Epidermal melanocyte (primary cell): ENCODE data around the gene CRLF1.

ENCODE experiments used
- DNase-seq: peaks from one replicate; pipeline ENCODE4 v3.0.0; 2011; ENCODE audit warnings: low spot score; ENCODE audit not compliant: insufficient read length

Gene CRLF1, protein sequence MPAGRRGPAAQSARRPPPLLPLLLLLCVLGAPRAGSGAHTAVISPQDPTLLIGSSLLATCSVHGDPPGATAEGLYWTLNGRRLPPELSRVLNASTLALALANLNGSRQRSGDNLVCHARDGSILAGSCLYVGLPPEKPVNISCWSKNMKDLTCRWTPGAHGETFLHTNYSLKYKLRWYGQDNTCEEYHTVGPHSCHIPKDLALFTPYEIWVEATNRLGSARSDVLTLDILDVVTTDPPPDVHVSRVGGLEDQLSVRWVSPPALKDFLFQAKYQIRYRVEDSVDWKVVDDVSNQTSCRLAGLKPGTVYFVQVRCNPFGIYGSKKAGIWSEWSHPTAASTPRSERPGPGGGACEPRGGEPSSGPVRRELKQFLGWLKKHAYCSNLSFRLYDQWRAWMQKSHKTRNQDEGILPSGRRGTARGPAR

DNA sequence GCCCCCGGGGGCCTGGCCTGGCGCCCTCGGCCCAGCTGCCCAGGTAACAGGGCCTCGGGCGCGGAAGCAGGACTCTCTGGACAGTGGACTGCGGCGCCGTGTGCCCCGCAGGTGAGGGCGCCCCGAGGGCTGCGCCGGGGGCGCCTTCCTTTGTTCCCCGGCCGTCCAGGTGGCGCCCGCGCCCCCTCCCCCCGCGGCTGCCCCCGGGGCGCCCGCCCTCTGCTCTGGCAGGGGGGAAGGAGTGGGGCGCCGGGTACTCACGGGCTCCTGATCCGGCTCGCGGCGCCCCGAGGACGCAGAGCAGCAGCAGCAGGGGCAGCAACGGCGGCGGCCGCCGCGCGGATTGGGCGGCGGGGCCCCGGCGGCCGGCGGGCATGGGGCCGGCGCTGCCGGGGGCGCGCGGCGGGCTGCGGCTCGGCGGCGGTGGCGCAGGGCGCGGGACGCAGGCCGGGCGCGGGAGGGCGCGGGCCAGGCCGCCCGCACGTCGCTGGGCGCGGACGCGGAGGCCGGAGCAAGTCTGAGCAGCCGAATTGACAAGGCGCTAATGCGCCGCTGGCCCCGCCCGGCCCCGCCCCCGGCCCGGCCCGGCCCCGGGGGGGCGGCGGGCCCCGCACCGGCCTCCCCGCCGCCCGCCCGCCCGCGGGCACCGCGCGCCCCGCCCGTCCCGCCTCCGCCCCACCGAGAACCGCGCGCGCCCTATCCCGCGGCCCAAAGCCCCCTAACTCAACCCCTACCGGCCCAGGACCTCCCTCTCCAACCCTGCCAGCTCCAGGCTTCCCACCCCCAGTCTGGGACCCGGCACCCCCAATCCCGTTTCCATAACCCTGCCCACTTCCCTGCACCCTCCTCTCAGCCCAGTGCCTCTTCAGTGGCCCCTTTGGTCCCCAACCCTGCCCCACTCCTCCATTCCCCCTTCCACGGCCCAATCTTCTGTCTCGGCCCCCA is at the start of gene CRLF1:
TSS of gene CRLF1 (minus strand) at position 519 of the 945 bp plus-strand sequence. CDS start at position 376, 143 bp downstream.
- peak; percentile 22 for DNase-seq

DNA sequence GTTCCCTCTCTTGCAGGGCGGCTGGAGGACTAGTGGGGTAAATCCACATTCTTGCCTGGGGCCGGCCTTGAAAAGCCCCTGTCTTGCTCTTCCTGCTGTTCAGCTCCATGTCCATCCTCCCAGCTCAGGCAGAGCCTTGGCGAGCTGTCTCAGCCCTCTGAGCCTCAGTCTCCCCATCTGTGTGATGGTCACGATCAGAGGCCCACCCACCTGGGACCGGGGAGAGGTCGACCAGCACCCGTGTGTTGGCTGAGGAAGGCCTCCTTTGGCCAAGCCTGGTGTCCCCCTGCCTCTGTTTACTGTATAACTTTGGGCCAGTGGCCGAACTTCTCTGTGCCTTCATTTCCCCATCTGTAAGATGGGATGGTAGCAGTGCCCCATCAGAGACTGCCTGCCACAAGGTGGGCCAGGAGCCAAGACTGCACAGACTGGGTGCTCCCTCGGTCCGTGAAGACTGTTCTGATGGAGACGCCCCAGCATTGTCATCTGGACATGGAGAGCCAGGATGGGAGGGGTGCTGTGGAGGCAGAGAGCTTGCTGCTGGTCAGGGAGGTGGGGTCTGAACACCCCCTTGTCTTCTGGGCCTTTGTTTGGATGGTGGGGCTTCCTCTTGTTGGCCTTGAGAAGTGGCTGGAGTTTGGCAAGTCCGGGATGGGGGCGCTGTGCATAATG is 48.7 kb upstream of the CRLF1 start:
- no peak for DNase-seq

DNA sequence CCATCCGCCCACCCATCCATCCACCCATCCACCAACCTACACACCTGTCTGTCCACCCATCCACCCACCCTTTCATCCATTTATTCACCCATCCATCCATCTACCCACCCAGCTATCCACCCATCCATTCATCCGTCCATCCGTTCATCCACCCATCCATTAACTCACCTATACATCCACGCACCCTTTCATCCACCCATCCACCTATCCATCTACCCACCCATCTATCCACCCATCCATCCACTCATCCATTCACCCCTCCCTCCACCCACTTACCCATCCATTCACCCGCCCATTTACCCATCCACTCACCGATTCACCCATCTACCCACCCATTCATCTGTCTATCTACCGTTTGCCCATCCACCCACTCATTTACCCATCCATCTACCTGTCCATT is 47.9 kb upstream of the CRLF1 start:
- DNase-seq, result no peak

DNA sequence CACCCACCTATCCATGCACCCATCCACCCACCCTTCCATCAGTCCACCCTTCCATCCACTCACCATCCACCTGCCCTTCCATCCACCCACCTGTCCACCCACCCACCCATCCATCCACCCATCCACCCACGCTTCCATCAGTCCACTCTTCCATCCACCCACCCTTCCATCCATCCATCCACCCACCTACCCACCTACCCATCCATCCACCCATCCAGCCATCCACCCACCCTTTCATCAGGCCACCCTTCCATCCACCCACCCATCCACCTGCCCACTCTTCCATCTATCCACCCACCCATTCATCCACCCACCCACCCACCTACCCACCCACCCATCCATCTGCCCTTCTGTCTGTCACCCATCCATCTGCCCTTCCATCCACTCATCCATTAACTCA is 47.3 kb upstream of the CRLF1 start:
- no peak for DNase-seq

DNA sequence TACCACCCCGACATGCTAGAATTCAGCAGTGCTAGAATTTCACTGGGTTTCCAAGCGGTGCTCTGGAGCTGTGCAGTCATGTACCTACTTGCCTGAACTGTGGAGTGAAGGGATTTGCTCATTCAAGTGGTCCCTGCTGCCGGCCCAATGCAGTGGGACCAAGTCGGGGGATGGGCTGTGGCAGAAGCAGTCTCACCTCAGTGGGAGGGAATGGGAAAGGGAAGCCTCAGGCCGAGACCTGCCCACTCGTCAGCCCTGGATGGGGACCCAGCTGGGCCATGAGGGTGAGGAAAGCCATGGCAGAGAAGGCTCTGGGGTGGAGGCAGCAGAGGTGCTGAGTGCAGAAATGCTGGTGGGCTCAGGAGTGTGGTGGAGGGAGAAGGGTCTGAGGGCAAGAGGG is 45.1 kb upstream of the CRLF1 start:
- no peak for DNase-seq

DNA sequence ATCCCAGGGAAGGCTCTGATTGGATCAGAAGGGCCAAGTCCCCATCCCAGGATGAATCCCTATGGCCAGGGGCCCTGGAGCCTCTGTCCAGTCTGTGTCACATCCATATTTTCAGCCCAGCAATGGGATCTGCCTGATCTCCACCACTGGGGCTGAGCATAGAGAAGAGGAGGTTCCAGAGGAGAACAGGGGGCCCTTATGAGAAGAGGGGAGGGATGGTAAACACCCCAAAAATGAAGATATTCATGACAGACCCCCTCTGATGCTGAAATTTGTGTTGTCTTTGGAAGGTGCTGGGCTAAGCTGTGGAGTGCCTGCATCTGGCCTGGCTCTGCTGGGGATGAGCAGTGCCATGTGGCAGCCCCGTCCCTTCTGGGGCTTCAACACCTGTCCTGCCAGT is 44.7 kb upstream of the CRLF1 start:
- no peak for DNase-seq

DNA sequence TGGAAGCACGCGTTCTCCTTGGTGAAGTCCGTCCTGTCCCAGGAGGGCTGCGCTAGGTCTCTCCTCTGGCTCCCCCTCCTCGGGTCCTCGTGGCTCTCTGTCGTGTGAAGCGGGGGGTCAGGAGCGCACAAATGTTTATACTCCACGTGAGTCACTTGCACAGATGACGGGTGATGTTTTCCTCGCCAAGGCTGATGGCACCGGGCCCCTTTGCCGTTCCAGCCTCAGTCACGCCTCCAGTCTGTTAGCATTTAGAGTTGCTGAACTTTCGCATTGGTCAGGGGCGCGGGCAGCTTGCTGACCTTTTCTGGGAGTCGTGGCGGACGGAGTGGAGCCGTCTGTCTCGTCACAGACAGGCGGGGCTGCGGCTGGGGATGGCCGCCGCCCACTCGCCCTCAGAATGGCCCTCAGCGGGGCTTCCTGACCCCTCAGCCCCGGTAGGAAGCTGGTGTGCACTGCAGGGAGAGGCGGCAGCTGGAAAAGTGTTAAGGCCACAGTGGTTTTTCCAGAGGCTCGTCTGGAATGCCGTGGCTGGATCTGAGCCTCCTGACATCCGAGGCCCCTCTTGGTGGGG is 44.0 kb upstream of the CRLF1 start:
- no peak for DNase-seq

DNA sequence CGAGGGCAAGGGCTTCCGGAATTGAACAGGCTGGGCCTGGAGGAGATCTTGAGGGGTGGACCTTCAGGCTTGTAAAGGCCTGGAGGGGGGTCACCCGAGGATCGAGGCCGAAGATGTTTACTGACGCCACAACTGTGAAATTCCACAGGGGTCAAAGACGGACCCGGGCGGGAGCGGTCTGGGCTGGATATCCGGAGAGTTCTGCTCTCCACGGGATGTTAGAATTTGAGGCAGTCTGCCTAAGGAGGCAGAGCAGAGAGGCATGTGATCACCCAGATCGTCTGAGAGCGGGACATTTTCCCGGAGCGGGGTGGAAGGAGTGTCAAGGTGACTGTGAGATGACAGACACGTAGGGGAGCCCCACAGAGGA is 43.4 kb upstream of the CRLF1 start:
- no peak for DNase-seq

DNA sequence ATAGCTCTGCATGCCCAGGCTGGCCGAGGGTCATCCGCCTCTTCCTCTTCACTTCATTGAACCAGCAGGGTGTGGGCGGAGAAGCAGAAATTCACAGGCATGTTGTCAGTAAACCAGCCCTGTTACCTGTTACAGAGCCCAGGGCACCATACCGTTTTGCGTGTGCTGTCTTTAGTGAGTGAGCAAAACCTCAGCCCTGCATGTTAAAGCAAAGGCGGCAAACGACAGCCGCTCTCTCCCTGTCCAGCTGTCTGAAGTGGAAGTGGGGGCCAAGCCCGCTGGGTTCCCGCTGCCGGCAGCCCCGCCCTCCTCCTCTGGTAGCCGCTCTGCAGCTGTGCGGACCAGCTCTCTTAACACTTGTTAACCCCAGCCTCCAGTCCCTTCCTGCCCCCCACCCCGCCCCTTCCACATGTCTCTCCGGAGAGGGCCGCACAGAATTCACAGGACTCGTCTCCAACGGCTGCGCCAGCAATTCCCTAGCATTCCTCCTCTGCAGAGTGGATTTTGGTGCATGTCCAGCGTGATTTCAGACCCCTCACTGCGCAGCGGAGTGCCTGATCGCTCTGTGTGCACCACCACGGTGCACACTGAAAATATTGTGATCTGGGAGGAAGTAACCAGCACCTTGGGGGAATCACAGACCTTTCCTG is 42.9 kb upstream of the CRLF1 start:
- DNase-seq, result no peak

DNA sequence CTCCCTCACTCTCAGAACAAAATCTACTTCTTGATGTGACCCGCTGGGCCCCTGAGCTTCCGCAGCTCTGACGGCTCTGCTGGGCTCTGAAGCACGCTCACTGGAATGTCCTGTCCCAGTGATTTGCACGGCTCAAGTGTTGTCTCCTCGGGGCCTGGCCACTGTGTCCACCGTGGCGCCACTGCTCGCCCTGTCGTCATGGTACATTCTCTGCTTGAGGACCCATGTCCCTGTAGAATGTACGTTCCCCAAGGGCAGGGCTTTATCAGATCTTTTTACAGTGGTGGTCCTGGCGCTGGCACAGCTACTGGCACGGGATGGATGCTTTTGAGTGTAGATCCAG is 42.3 kb upstream of the CRLF1 start:
- no peak for DNase-seq

DNA sequence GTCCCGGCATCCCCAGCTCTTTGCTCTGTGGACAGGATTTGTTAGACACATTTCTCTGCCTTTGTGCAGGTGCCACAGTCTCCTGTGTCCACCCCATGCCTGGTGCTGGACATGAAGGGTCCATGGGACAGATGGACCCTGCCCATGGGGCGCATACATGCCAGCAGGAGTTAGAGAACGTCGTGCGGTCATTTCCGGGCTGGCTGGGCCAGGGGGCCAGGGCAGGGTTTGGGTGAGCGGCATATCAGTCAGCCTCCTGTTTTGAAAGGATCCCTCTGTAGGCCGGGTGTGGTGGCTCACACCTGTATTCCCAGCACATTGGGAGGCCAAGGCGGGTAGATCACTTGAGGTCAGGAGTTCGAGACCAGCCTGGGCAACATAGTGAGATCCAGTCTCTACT is 41.2 kb upstream of the CRLF1 start:
- no peak for DNase-seq

DNA sequence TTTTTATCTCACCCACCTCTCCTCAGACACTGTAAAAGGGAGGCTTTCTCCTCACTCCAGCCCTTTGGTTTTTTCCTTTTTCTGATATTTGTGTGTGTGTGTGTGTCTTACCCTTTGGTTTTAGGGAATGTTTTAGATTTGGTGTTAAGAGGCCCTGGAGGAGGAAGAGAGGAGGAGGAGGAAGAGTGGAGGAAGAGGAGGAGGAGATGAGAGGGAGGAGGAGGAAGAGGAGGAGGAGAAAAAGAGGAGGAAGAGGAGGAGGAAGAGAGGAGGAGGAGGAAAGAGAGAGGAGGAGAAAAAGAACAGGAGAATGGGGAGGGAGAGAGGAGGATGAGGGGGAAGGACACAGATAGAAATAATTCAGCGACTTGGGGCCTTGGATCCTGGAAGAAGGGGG is 40.8 kb upstream of the CRLF1 start:
- no peak for DNase-seq

DNA sequence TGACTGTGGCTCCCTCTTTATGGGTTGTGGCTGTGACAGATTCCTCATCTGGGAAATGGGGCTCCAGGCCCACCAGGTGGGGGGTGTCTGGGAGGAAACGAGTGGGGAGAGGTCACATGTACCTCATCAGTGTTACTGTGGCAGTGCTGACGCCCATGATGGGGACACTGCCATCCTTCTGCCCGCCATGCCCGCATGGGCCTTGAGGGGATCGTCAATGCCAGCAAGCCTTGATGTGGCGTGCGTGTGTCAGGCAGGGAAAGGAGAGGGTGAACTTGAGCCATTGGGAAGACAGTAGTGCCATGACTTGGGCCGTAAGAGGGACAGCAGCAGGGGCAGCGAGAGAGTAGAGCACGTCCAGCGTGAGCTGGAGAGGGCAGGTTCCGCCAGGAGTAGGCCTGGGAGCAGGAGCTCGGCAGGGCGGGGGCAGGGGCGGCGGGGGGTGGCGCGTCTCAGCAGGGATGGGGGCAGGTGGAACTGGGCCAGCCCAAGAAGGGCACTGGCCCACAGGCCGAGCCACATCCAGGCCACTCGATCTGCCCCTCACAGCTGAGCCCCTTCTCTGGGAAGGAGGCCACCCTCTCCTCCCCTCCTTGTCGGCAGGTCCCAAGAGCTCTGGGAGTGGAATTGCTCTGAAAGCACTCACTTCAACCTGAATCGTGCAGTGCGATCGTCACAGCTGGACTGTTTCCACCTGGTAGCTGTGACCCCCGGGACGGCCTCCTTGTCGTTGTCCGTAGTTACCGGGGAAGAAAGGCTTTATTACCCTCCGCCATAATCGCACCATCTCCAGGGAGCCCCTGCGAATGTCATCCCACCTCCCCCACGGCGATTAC is 40.2 kb upstream of the CRLF1 start:
- no peak for DNase-seq

DNA sequence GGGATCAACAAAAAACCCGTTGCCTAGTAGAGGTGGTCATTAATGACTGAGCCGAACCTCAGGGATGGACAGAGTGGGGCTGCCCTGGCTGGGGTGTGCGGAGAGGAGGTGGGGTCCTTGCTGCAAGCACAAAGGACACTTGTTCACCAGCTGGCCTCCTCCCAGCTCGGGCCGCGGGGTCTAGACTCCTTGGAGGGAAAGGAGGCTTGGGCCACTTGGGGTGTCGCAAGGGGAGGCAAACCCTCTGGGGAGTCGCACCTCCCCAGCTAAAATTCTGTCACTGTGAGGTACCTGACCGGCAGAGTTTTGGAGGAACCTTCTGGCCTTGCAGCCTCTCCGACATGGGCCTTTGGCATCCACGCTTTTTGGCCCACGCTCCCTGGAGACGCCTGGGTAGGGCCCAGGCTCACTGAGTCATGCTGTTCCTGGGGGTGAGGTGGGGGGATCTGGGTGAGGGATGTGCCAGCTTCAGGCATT is 38.5 kb upstream of the CRLF1 start:
- no peak for DNase-seq

DNA sequence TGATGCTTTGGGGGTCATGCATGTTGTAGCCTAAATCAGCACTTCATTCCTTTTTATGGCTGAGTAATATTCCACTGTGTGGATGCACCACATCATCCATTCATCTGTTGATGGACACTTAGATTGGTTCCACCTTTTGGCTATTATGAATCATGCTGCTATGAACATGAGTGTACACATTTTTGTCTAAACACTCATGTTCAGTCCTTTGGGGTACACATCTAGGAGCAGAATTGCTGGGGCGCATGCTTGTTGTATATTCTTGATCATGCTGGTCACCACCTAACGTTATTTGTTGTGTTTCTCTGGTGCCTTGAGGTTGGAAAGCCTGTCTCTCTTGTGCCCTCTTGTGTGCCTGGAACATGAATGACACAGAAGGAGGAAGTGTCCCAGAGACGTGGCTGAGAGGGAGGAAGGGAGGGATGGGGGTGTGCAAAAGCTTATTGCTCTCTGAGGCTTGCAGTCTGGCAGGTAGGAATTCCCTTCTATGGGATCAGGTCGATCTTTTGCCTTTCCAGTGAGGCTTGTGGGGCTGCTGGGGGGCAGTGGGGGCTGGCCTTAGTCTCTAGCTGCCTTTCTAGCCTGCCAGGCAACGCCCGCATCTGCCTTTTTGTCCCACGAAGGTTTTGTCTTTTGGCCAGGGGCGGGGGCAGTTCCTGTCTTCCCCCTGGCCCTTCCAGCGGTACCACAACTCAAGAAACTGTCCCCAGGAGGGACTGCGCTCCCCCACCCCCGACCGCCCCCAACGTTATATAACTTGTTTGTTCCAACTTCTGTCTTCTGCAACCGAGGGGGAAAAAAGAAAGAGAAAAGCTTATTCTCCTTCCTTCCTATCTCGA is 37.8 kb upstream of the CRLF1 start:
- DNase-seq, result no peak

DNA sequence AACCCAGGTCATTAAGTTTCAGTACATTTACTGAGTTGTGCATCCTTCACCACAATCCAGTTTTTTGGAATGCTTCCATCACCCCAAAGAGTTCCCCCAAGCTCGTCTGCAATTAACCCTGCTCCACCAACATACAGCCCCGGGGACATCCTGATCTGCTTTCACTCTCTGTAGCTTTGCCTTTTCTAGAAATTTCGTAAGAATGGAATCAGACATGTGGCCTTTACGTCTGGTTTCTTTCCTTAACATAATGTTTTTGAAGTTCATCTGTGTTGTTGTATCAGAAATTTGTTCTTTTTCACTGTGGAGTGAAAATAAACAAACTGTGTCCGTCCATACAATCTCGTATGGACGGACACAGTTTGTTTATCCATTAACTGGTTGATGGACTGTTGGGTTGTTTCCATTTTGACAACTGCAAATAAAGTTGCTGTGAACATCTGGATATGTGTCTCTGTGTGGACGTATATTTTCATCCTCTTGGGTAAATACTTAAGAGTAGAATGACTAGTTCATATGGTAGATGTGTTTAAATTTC is 33.2 kb upstream of the CRLF1 start:
- no peak for DNase-seq

DNA sequence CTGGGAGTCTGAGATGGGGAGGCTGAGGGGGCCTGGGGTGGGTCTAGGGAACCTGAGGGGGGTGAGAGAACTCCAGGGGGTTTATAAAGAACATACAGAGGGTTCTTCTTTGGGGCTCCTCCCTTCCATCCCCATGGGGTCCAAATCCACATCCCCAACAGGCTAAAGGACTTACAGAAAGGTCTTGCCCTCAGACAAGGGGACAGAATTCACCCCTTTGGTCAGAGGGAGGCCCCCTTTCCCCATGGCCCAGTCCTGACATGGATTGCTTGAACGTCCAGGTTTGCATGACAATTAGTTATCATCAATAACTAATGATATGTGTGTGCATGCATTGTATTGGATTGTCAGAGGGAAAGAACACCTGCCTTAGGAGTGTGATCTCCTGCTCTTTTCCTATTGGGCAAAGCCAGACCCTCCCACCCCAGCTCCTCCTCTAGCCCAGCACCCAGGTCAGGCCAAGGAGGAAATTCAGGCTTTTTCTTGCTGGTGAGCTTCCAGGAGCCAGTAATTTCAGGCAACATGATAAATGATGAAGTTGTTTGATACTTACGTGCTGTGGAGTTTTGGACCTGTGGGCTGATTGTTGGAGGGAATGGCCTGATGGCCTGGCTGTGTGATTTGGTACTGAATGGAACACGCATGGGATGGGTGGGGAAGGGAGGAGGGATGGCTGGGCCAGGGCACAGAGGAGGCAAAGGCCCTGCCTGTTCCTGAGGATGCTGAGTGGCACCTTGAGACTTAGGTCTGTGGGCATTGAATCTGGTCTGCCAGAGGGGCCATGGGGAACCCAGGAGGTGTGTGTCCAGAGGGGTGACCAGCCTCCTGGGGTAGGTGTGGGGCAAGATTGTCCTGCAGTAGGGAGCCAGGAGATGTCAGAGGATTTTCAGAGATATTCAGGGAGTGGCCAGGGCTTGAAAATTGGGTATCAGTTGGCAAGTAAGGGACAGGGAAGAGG is 31.4 kb upstream of the CRLF1 start:
- no peak for DNase-seq
